H1 (cell line): Measurements from ENCODE around the gene NR1I2. TPM values are rescaled to one million over a fixed set of nuclear protein-coding genes. Genes with fewer than 3 reads are reported as not detected.

Experiments
- CTCF ChIA-PET: fragments of 300-600 bp; sonication (Branson Sonifier 250); formaldehyde crosslinking; loops from one replicate; lab custom pipeline; 2021; ENCODE audit not compliant: partially characterized antibody; lab: Charles Lee
- POLR2A ChIA-PET: fragments of 300-600 bp; sonication (Branson Sonifier 250); formaldehyde crosslinking; loops from one replicate; lab custom pipeline; 2021; ENCODE audit warnings: inconsistent platforms; ENCODE audit not compliant: partially characterized antibody; lab: Charles Lee
- DNase-seq, 2 experiments: peaks; one replicate each; pipeline versions ENCODE4 v3.0.0 to v3.0.0-alpha.2; 2010 to 2022; ENCODE audit warnings: low spot score in 2 of 2, low read depth in 1 of 2, mixed read lengths in 1 of 2
- FAIRE-seq: peaks from 2 replicates; lab custom pipeline; 2011; peaks lifted over from hg19 to GRCh38; lab: Jason Lieb, UNC
- H2AFZ ChIP-seq: 2 replicates; pipeline ENCODE4 v1.8.1; 2012; ENCODE audit warnings: low read length, inconsistent platforms
- H2AK5ac ChIP-seq: 2 replicates; pipeline ENCODE4 v1.6.1; 2013; ENCODE audit warnings: low read depth, low read length
- H2BK120ac ChIP-seq: replicated peaks from 2 replicates; pipeline ENCODE3; 2013; ENCODE audit warnings: low read depth, low read length, inconsistent platforms
- H2BK12ac ChIP-seq: 2 replicates; pipeline ENCODE4 v1.6.1; 2013; ENCODE audit warnings: low read depth, low read length
- H2BK15ac ChIP-seq: 2 replicates; pipeline ENCODE4 v1.6.1; 2013; ENCODE audit warnings: low read length
- H2BK20ac ChIP-seq: 2 replicates; pipeline ENCODE4 v1.6.1; 2013; ENCODE audit warnings: low read length
- H2BK5ac ChIP-seq: 2 replicates; pipeline ENCODE4 v1.6.1; 2013; ENCODE audit warnings: low read depth, low read length
- H3K14ac ChIP-seq: 2 replicates; pipeline ENCODE4 v1.6.1; 2013; ENCODE audit warnings: inconsistent platforms; ENCODE audit not compliant: insufficient read length
- H3K18ac ChIP-seq: 2 replicates; pipeline ENCODE4 v1.6.1; 2013; ENCODE audit warnings: low read length; ENCODE audit errors: extremely low read depth
- H3K23ac ChIP-seq: 2 replicates; pipeline ENCODE4 v1.6.1; 2013; ENCODE audit warnings: inconsistent platforms; ENCODE audit not compliant: insufficient read length
- H3K23me2 ChIP-seq: 2 replicates; pipeline ENCODE4 v1.6.1; 2013; ENCODE audit warnings: low read depth, low read length
- H3K27ac ChIP-seq: 2 replicates; pipeline ENCODE4 v1.6.1; 2011; ENCODE audit warnings: low read depth, low read length, inconsistent platforms
- H3K27me3 ChIP-seq, 4 experiments: replicated peaks in 1 of 4; 1 replicate in 1 of 4; 2 replicates in 3 of 4; pipeline versions ENCODE4 v1.6.1 to v1.8.1; 2011 to 2013; ENCODE audit warnings: low read length in 3 of 4, mild to moderate bottlenecking in 3 of 4, inconsistent platforms in 2 of 4, mixed read lengths in 2 of 4, moderate library complexity in 1 of 4; ENCODE audit not compliant: control insufficient read depth in 3 of 4, insufficient read depth in 3 of 4; ENCODE audit errors: extremely low read depth in 1 of 4
- H3K36me3 ChIP-seq, 4 experiments: 2 replicates each; pipeline versions ENCODE4 v1.6.1 to v1.8.1; 2011 to 2013; ENCODE audit warnings: mild to moderate bottlenecking in 4 of 4, low read length in 3 of 4, moderate library complexity in 2 of 4, control low read depth in 1 of 4, inconsistent platforms in 1 of 4; ENCODE audit not compliant: insufficient read depth in 4 of 4, control insufficient read depth in 2 of 4
- H3K4ac ChIP-seq: replicated peaks from 2 replicates; pipeline ENCODE3; 2013; ENCODE audit warnings: low read length, low read depth, mixed read lengths, inconsistent platforms; ENCODE audit not compliant: insufficient read length
- H3K4me1 ChIP-seq, 4 experiments: replicated peaks in 1 of 4; 1 replicate in 1 of 4; 2 replicates in 3 of 4; pipeline versions ENCODE4 v1.6.1 to v1.8.1; 2011 to 2013; ENCODE audit warnings: low read length in 3 of 4, inconsistent platforms in 2 of 4, mixed read lengths in 1 of 4; ENCODE audit not compliant: insufficient read depth in 4 of 4, control insufficient read depth in 3 of 4
- H3K4me2 ChIP-seq, 2 experiments: 2 replicates each; pipeline versions ENCODE4 v1.6.1 to v1.8.1; 2011 to 2013; ENCODE audit warnings: low read depth in 2 of 2, low read length in 2 of 2, control low read depth in 1 of 2, inconsistent platforms in 1 of 2, mild to moderate bottlenecking in 1 of 2; ENCODE audit not compliant: insufficient read depth in 1 of 2
- H3K4me3 ChIP-seq, 4 experiments: fragments of 200-600, 300-600 bp in 1 of 4; sonication (generic), shearing (Covaris generic), sonication (Bioruptor Twin) in 1 of 4; 2 replicates each; pipeline versions ENCODE4 v1.5.1 to v1.8.1; 2011 to 2016; ENCODE audit warnings: low read length in 4 of 4, low read depth in 3 of 4, control low read depth in 2 of 4, inconsistent platforms in 2 of 4, mild to moderate bottlenecking in 2 of 4, mixed read lengths in 1 of 4, moderate library complexity in 1 of 4; ENCODE audit not compliant: insufficient read depth in 2 of 4; ENCODE audit errors: extremely low read depth in 1 of 4
- H3K56ac ChIP-seq: replicated peaks from 2 replicates; pipeline ENCODE3; 2013; ENCODE audit warnings: low read depth, mild to moderate bottlenecking, mixed read lengths, low read length, inconsistent platforms; ENCODE audit not compliant: insufficient read length
- H3K79me1 ChIP-seq: 2 replicates; pipeline ENCODE4 v1.6.1; 2013; ENCODE audit warnings: low read depth, low read length, control low read depth
- H3K79me2 ChIP-seq, 2 experiments: 2 replicates each; pipeline versions ENCODE4 v1.6.1 to v1.8.1; 2012 to 2013; ENCODE audit warnings: low read length in 2 of 2, mild to moderate bottlenecking in 2 of 2, inconsistent platforms in 1 of 2; ENCODE audit not compliant: insufficient read depth in 2 of 2, control insufficient read depth in 1 of 2
- H3K9ac ChIP-seq, 4 experiments: replicated peaks in 1 of 4; 1 replicate in 1 of 4; 2 replicates in 3 of 4; pipeline versions ENCODE4 v1.6.1 to v1.8.1; 2011 to 2013; ENCODE audit warnings: low read depth in 3 of 4, low read length in 3 of 4, control low read depth in 2 of 4, mild to moderate bottlenecking in 2 of 4, moderate library complexity in 2 of 4, inconsistent platforms in 1 of 4; ENCODE audit errors: extremely low read depth in 1 of 4
- H3K9me3 ChIP-seq, 2 experiments: 2 replicates each; pipeline versions ENCODE4 v1.6.1 to v1.8.1; 2012 to 2013; ENCODE audit warnings: mild to moderate bottlenecking in 2 of 2, moderate library complexity in 2 of 2, control low read depth in 1 of 2, inconsistent platforms in 1 of 2, low read depth in 1 of 2, low read length in 1 of 2, mixed read lengths in 1 of 2; ENCODE audit not compliant: insufficient read depth in 2 of 2
- H4K20me1 ChIP-seq, 2 experiments: replicated peaks in 1 of 2; 2 replicates each; pipeline versions ENCODE3 to v1.8.1; 2011 to 2013; ENCODE audit warnings: inconsistent platforms in 2 of 2, low read length in 2 of 2, mild to moderate bottlenecking in 1 of 2; ENCODE audit not compliant: insufficient read depth in 2 of 2, control insufficient read depth in 1 of 2
- H4K5ac ChIP-seq: 2 replicates; pipeline ENCODE4 v1.6.1; 2013; ENCODE audit warnings: low read length, low read depth, mixed read lengths, inconsistent platforms; ENCODE audit not compliant: insufficient read length
- H4K8ac ChIP-seq: 2 replicates; pipeline ENCODE4 v1.8.0; 2013; ENCODE audit warnings: mild to moderate bottlenecking, moderate library complexity, low read length, inconsistent platforms; ENCODE audit not compliant: insufficient read depth; ENCODE audit errors: extremely low read depth
- H4K91ac ChIP-seq: replicated peaks from 2 replicates; pipeline ENCODE3; 2013; ENCODE audit warnings: low read length, mixed read lengths, inconsistent platforms; ENCODE audit not compliant: insufficient read length
- FOSL1 ChIP-seq: IDR thresholded peaks from 2 replicates; pipeline ENCODE4 v1.6.1; 2011; ENCODE audit warnings: mild to moderate bottlenecking, low read depth, low read length, moderate library complexity; ENCODE audit not compliant: insufficient read depth
- YY1 ChIP-seq: IDR thresholded peaks from 2 replicates; pipeline ENCODE4 v1.6.1; 2011; ENCODE audit warnings: low read depth, mild to moderate bottlenecking, low read length
- WGBS, 2 experiments: shearing (Covaris generic) in 1 of 2; methylation state at CpG; one replicate each; pipeline versions ENCODE4 v1.1.6 to v1.1.7; 2013 to 2015; ENCODE audit warnings: low lambda C conversion rate in 2 of 2, mixed read lengths in 2 of 2, inconsistent platforms in 1 of 2, low coverage in 1 of 2, missing lambda C conversion rate in 1 of 2; ENCODE audit not compliant: insufficient replicate concordance in 2 of 2, insufficient coverage in 1 of 2, insufficient read length in 1 of 2; ENCODE audit errors: extremely low coverage in 1 of 2, missing lambda C conversion rate in 1 of 2; 5-methylcytosine and 5-hydroxymethylcytosine counted together
- polyA plus RNA-seq, 7 experiments: library from polyadenylated mRNA; depleted of rRNA in 3 of 7; stranded (reverse) in 5 of 7; unstranded in 2 of 7; fragments of >200 nt in 5 of 7; fragments of 200-250 nt in 2 of 7; gene quantifications; 1 replicate in 5 of 7; 2 replicates in 1 of 7; 4 replicates in 1 of 7; pipeline versions ENCODE4 v1.2.1 to v1.2.3, GENCODE V29; 2011 to 2013; ENCODE audit warnings: missing spikeins in 2 of 7, mixed read lengths in 2 of 7
- total RNA-seq: library from RNA; stranded (reverse); fragmentation: NEBNext Ultra II Directional; extraction: Animal tissue kit (Norgen Biotek cat#: 25700); gene quantifications from 2 replicates; pipeline ENCODE4 v1.2.1, GENCODE V29; 2021

Gene NR1I2
- total and polyA plus RNA-seq, 2 of the 8 experiments (the other 6 are each of a cell fraction or from before 2014, with no cell fraction given) = 0.28 to 1.8 TPM

DNA sequence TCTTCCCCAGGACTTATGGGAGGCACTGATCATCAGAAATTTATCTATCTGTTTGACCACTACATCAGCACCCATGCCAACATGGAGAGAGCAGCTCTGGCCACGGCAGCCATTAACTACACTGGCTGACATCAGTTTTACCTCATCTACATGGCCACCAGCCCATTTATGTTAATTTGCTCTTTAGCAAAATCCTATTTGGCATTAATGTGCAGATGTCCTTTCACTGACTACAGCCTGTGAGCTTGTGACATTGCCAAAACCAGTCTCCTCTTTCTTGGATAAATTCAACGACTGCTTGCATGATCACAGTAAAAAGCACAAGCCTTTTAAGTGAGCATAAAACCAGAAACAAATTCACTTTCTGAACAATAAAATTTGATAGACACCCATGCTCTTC lies 47.5 kb downstream of the NR1I2 start:
- no peak overlapping the region for H3K56ac ChIP-seq
- no peak overlapping the region for H4K8ac ChIP-seq
- peak; percentile 42 for FAIRE-seq
- ChIA-PET POLR2A (no interaction called here), CTCF (interaction anchor here (0.5 to 1.4 kb wide), 3 partner anchors 54 to 647 kb away, joined by 3 read pairs; no protein-coding TSS in a partner anchor)
- no peak overlapping the region for H4K91ac ChIP-seq
- no peaks in the 10 kb centered on the region for H3K9me3 ChIP-seq
- H3K79me2 ChIP-seq = no peaks in the 10 kb centered on the region
- no peak overlapping the region for H3K23ac ChIP-seq
- no peaks in the 10 kb centered on the region for H4K20me1 ChIP-seq
- no peak overlapping the region for H2AFZ ChIP-seq
- H3K18ac ChIP-seq = no peak overlapping the region
- H2BK20ac ChIP-seq = no peak overlapping the region
- H3K14ac ChIP-seq = no peak overlapping the region
- no peak overlapping the region for H2BK5ac ChIP-seq
- no peak overlapping the region for H2BK120ac ChIP-seq
- H3K4me3 ChIP-seq = no peak overlapping the region
- H2BK12ac ChIP-seq = no peak overlapping the region
- peaks cover 0 to 3% (median 1%) of the 10 kb centered on the region in 4 experiments; a peak in 2 of 7 replicates for H3K4me1 ChIP-seq
- no peak overlapping the region for H3K9ac ChIP-seq
- H2BK15ac ChIP-seq = no peak overlapping the region
- H3K27ac ChIP-seq = no peak overlapping the region
- TF ChIP-seq FOSL1 (no peak), YY1 (0 out of 2 replicates have a peak, but pooled peaks have one; percentile 41)
- TF ChIP-seq, all 59 proteins: peak for 1
- H3K79me1 ChIP-seq = no peaks in the 10 kb centered on the region
- H2AK5ac ChIP-seq = no peak overlapping the region
- no peak overlapping the region for H4K5ac ChIP-seq
- no peak overlapping the region for H3K4me2 ChIP-seq
- no peaks in the 10 kb centered on the region for H3K36me3 ChIP-seq
- no peaks in the 10 kb centered on the region for H3K27me3 ChIP-seq
- H3K23me2 ChIP-seq = no peaks in the 10 kb centered on the region
- H3K4ac ChIP-seq = no peak overlapping the region
- no peak for DNase-seq
- 92% methylated on average over 2 of the region's 2 CpGs; no CpG with 5 or more reads in 1 of the 2 experiments for WGBS, 2 experiments
